Stimulated activated CD4-positive, alpha-beta T cell treated with anti-CD3 and anti-CD28 coated beads, Interleukin-4, amount 100 ng/mL, for 4 hours (primary cell): ENCODE measurements around the gene KCNN3.

Experiments
- DNase-seq, 2 experiments: peaks; one replicate each; pipeline ENCODE4 v3.0.0-alpha.2; 2020

The KCNN3 gene

GRCh38 chr1:154859786-154860155 is 10.3 kb downstream of the KCNN3 start:
- no peak for DNase-seq

GRCh38 chr1:154859151-154859785 is 10.8 kb downstream of the KCNN3 start:
- DNase-seq, result no peak

- no peak for DNase-seq
Observed at GRCh38 chr1:154857441-154858215, 12.5 kb downstream of the KCNN3 start.

GRCh38 chr1:154857022-154857421 is 13.1 kb downstream of the KCNN3 start:
- no peak for DNase-seq

- DNase-seq, result peak in 1 of 2 experiments; percentile 8
Observed at GRCh38 chr1:154856544-154856943, 13.5 kb downstream of the KCNN3 start.

GRCh38 chr1:154856049-154856448 is 14.0 kb downstream of the KCNN3 start:
- no peak for DNase-seq

GRCh38 chr1:154855186-154855851 is 14.8 kb downstream of the KCNN3 start:
- no peak for DNase-seq

GRCh38 chr1:154852845-154853244 is 17.2 kb downstream of the KCNN3 start:
- no peak for DNase-seq

- no peak for DNase-seq
Observed at GRCh38 chr1:154851392-154852177, 18.5 kb downstream of the KCNN3 start.

- no peak for DNase-seq
Observed at GRCh38 chr1:154849645-154850131, 20.4 kb downstream of the KCNN3 start.

- DNase-seq, result no peak
Observed at GRCh38 chr1:154848983-154849382, 21.1 kb downstream of the KCNN3 start.

GRCh38 chr1:154847891-154848290 is 22.2 kb downstream of the KCNN3 start:
- no peak for DNase-seq

GRCh38 chr1:154846565-154847442 is 23.3 kb downstream of the KCNN3 start:
- DNase-seq, result no peak

GRCh38 chr1:154845879-154846278 is 24.2 kb downstream of the KCNN3 start:
- DNase-seq, result no peak

- DNase-seq, result no peak
Observed at GRCh38 chr1:154845174-154845573, 24.9 kb downstream of the KCNN3 start.

- DNase-seq, result no peak
Observed at GRCh38 chr1:154844297-154844681, 25.8 kb downstream of the KCNN3 start.

- no peak for DNase-seq
Observed at GRCh38 chr1:154843636-154844296, 26.3 kb downstream of the KCNN3 start.

GRCh38 chr1:154842635-154843034 is 27.4 kb downstream of the KCNN3 start:
- DNase-seq, result no peak

- no peak for DNase-seq
Observed at GRCh38 chr1:154841384-154841783, 28.7 kb downstream of the KCNN3 start.

GRCh38 chr1:154840269-154841176 is 29.6 kb downstream of the KCNN3 start:
- DNase-seq, result no peak
